GM12891 (cell line): ENCODE data around the gene COX5B.
"Not testable (repeated sequence)": the region's sequence is repeated elsewhere in the genome, so short reads cannot be mapped to it uniquely, and the experiment has no call there.

Experiments
- PAX5 ChIP-seq: IDR thresholded peaks from 2 replicates; pipeline ENCODE4 v1.6.1; 2011; ENCODE audit warnings: low read length, moderate library complexity, mild to moderate bottlenecking; ENCODE audit not compliant: insufficient read depth, severe bottlenecking
- POLR2A ChIP-seq: IDR thresholded peaks from 2 replicates; pipeline ENCODE4 v1.6.1; 2011; ENCODE audit warnings: low read depth, low read length, control low read depth
- POLR2AphosphoS5 ChIP-seq: IDR thresholded peaks from 2 replicates; pipeline ENCODE4 v1.6.1; 2011; ENCODE audit warnings: low read depth, low read length, control low read depth
- TAF1 ChIP-seq: IDR thresholded peaks from 2 replicates; pipeline ENCODE4 v1.6.1; 2011; ENCODE audit warnings: low read depth, low read length, control low read depth

DNA sequence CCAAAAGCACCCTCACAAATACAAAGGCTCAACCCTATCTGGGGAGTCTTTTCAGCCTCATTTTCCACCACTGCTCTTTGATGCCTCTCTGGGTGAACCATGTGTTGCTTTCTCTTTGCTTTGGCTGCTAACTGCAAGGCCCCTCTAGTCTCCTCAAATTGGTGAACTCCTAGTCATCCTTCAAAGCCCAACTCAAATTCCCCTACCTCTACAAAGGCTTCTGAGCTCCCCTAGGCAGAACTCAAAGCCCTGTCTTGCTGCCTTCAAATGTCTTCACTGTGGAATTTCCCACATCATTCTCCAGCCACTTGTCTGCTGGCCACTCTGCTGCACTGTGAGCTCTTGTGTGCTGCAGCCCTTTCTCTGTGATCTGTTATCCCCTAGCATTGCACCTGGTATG lies 22.9 kb upstream of the COX5B start:
- not testable (repeated sequence) for TF ChIP-seq PAX5, TAF1, POLR2A, POLR2AphosphoS5
